HepG2 (cell line): Measurements from ENCODE around the gene CACNA1C.

ENCODE experiments used
- EP300 ChIP-seq, 3 experiments: sonication (generic) in 1 of 3; formaldehyde crosslinking in 1 of 3; IDR thresholded peaks; 2 replicates each; pipeline versions ENCODE4 v1.5.1 to v1.6.1; 2011 to 2020; ENCODE audit warnings: low read depth in 2 of 3, low read length in 2 of 3, borderline replicate concordance in 1 of 3, improper control_type of control experiment in 1 of 3, mild to moderate bottlenecking in 1 of 3, missing genetic modification reagents in 1 of 3, moderate library complexity in 1 of 3
- GATAD1 ChIP-seq: IDR thresholded peaks from 2 replicates; pipeline ENCODE4 v1.6.1; 2016; ENCODE audit warnings: missing genetic modification reagents, missing compliant biosample characterization
- POGZ ChIP-seq: sonication (generic); formaldehyde crosslinking; IDR thresholded peaks from 2 replicates; pipeline ENCODE4 v1.4.0; 2020; ENCODE audit warnings: mild to moderate bottlenecking, missing genetic modification reagents
- POLR2A ChIP-seq, 2 experiments: IDR thresholded peaks; 2 replicates each; pipeline ENCODE4 v1.6.1; 2011; ENCODE audit warnings: low read depth in 2 of 2, low read length in 2 of 2, mild to moderate bottlenecking in 1 of 2, moderate library complexity in 1 of 2; ENCODE audit not compliant: insufficient read depth in 1 of 2
- POLR2AphosphoS2 ChIP-seq: IDR thresholded peaks from 2 replicates; pipeline ENCODE4 v1.6.1; 2011; ENCODE audit warnings: low read depth, low read length, improper control_type of control experiment
- ZFP90 ChIP-seq: sonication (generic); formaldehyde crosslinking; IDR thresholded peaks from 2 replicates; pipeline ENCODE4 v1.8.0; 2022; ENCODE audit warnings: missing genetic modification reagents, mild to moderate bottlenecking, inconsistent platforms, borderline replicate concordance
- ZNF549 ChIP-seq: sonication (generic); formaldehyde crosslinking; IDR thresholded peaks from 2 replicates; pipeline ENCODE4 v1.5.0; 2020; ENCODE audit warnings: missing genetic modification reagents
- ZNF839 ChIP-seq: sonication (generic); formaldehyde crosslinking; IDR thresholded peaks from 2 replicates; pipeline ENCODE4 v1.4.0; 2020; ENCODE audit warnings: missing genetic modification reagents, mild to moderate bottlenecking, borderline replicate concordance
- TF ChIP-seq, protein P1 (sequence below): sonication (generic); formaldehyde crosslinking; IDR thresholded peaks from 2 replicates; pipeline ENCODE4 v1.5.0; 2020; ENCODE audit warnings: mild to moderate bottlenecking, missing genetic modification reagents, moderate library complexity
- TF ChIP-seq, protein P2 (sequence below): sonication (generic); formaldehyde crosslinking; IDR thresholded peaks from 2 replicates; pipeline ENCODE4 v1.4.0; 2020; ENCODE audit warnings: mild to moderate bottlenecking, missing genetic modification reagents

GRCh38 chr12:2693980-2694610 is 641.3 kb downstream of the CACNA1C start:
- TF ChIP-seq, protein P1, sequence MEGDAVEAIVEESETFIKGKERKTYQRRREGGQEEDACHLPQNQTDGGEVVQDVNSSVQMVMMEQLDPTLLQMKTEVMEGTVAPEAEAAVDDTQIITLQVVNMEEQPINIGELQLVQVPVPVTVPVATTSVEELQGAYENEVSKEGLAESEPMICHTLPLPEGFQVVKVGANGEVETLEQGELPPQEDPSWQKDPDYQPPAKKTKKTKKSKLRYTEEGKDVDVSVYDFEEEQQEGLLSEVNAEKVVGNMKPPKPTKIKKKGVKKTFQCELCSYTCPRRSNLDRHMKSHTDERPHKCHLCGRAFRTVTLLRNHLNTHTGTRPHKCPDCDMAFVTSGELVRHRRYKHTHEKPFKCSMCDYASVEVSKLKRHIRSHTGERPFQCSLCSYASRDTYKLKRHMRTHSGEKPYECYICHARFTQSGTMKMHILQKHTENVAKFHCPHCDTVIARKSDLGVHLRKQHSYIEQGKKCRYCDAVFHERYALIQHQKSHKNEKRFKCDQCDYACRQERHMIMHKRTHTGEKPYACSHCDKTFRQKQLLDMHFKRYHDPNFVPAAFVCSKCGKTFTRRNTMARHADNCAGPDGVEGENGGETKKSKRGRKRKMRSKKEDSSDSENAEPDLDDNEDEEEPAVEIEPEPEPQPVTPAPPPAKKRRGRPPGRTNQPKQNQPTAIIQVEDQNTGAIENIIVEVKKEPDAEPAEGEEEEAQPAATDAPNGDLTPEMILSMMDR, result no peak
- TF ChIP-seq, protein P2, sequence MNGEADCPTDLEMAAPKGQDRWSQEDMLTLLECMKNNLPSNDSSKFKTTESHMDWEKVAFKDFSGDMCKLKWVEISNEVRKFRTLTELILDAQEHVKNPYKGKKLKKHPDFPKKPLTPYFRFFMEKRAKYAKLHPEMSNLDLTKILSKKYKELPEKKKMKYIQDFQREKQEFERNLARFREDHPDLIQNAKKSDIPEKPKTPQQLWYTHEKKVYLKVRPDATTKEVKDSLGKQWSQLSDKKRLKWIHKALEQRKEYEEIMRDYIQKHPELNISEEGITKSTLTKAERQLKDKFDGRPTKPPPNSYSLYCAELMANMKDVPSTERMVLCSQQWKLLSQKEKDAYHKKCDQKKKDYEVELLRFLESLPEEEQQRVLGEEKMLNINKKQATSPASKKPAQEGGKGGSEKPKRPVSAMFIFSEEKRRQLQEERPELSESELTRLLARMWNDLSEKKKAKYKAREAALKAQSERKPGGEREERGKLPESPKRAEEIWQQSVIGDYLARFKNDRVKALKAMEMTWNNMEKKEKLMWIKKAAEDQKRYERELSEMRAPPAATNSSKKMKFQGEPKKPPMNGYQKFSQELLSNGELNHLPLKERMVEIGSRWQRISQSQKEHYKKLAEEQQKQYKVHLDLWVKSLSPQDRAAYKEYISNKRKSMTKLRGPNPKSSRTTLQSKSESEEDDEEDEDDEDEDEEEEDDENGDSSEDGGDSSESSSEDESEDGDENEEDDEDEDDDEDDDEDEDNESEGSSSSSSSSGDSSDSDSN, result no peak
- TF ChIP-seq ZNF839 (CRISPR knock-in tag), result no peak
- no peak for TF ChIP-seq ZNF549 (CRISPR knock-in tag)
- TF ChIP-seq GATAD1 (CRISPR knock-in tag), result no peak
- TF ChIP-seq POGZ (CRISPR knock-in tag), result no peak
- TF ChIP-seq EP300 (IDR thresholded peaks at IDR 0.05; ENCODE audit: low read depth in 2 of 2, low read length in 2 of 2), result no peak
- no peak for TF ChIP-seq EP300 (CRISPR knock-in tag; IDR thresholded peaks at IDR 0.05; ENCODE audit: borderline replicate concordance)
- no peak for TF ChIP-seq ZFP90 (CRISPR knock-in tag)
- TF ChIP-seq POLR2A (IDR thresholded peaks at IDR 0.05; ENCODE audit: insufficient read depth in 1 of 2, low read depth in 2 of 2, low read length in 2 of 2), result no peak
- TF ChIP-seq POLR2AphosphoS2, result no peak
